ENCODE measurements around the gene AGL. TPM values are rescaled to one million over a fixed set of nuclear protein-coding genes. Genes with fewer than 3 reads are reported as not detected.

The AGL gene
- total and polyA plus RNA-seq, 5 experiments from 2014 or later = 9.8 to 20.0 (median 11.8) TPM

Other genes starting within 250 kb of the AGL start
- gene PALMD, start 204.2 kb upstream of the AGL start, total RNA-seq = not detected
- not detected for gene PALMD, start 204.2 kb upstream of the AGL start, polyA plus RNA-seq
- under 1 TPM; 0.44 to 0.55 TPM for gene FRRS1, start 83.7 kb upstream of the AGL start, total RNA-seq
- gene FRRS1, start 83.7 kb upstream of the AGL start, polyA plus RNA-seq = under 1 TPM in 1 of 3 donors, not detected in 2; 0.05 TPM
- 10 to 100 TPM; 29.6 to 30.1 TPM for gene SLC35A3, start 119.6 kb downstream of the AGL start, total RNA-seq
- 10 to 100 TPM; 13.3 to 15.3 (median 15.1) TPM for gene SLC35A3, start 119.6 kb downstream of the AGL start, polyA plus RNA-seq